ENCODE results near the gene GRN. TPM values are rescaled to one million over a fixed set of nuclear protein-coding genes. Genes with fewer than 3 reads are reported as not detected.

GRN gene
- total RNA-seq, 6 donors from 2014 or later = 439 to 1,887 (median 1,220) TPM

- Histone ChIP-seq H3K9me3 (no peaks in the 10 kb centered on the region), H3K4me3 (no peak overlapping the region), H3K27me3 (no peaks in the 10 kb centered on the region), H3K36me3 (no peaks in the 10 kb centered on the region), H3K27ac (no peak overlapping the region), H3K4me1 (peaks cover 8 to 27% (median 19%) of the 10 kb centered on the region in 4 donors)
- ATAC-seq (ENCODE audit: low FRiP score in 2 of 2) (peak in 1 of 2 donors; percentile 40), DNase-seq (peak in 1 of 2 donors; percentile 80)
- peak; percentile 57 to 86 (median 72) for TF ChIP-seq CTCF (IDR thresholded peaks at IDR 0.05)
- no peak for TF ChIP-seq EP300 (IDR thresholded peaks at IDR 0.05)
- TF ChIP-seq POLR2AphosphoS5 (IDR thresholded peaks at IDR 0.05) = no peak
- 0 to 2% methylated on average over 7 of the region's 7 CpGs for WGBS, 2 donors
Measured at GRCh38 chr17:44331249-44331760, 13.8 kb upstream of the GRN start.

GRCh38 chr17:44333371-44333770, 11.7 kb upstream of the GRN start:
- H3K27ac ChIP-seq = peak overlapping the region; percentile 22 to 74 (median 62)
- peak in 1 of 2 donors; percentile 85 for DNase-seq

GRCh38 chr17:44334315-44334714, 10.8 kb upstream of the GRN start:
- H3K4me3 ChIP-seq = no peak overlapping the region
- DNase-seq (no peak), ATAC-seq (ENCODE audit: low FRiP score in 2 of 2) (peak in 1 of 2 donors; percentile 30)
- H3K27ac ChIP-seq = peak overlapping the region in 3 of 4 donors; percentile 53 to 74 (median 70)
- H3K36me3 ChIP-seq = no peaks in the 10 kb centered on the region
- peaks cover 0 to 20% (median 15%) of the 10 kb centered on the region in 4 donors for H3K4me1 ChIP-seq
- no peaks in the 10 kb centered on the region for H3K9me3 ChIP-seq
- WGBS, 2 donors = 34 to 41% methylated on average over 2 of the region's 2 CpGs
- no peak for TF ChIP-seq POLR2AphosphoS5 (IDR thresholded peaks at IDR 0.05)
- H3K27me3 ChIP-seq = no peaks in the 10 kb centered on the region

More at GRCh38 chr17:44333371-44333770, 11.7 kb upstream of the GRN start:
- H3K9me3 ChIP-seq = no peaks in the 10 kb centered on the region
- peak; percentile 57 to 73 for ATAC-seq (ENCODE audit: low FRiP score in 2 of 2)
- H3K36me3 ChIP-seq = no peaks in the 10 kb centered on the region
- peaks cover 0 to 20% (median 15%) of the 10 kb centered on the region in 4 donors for H3K4me1 ChIP-seq
- WGBS, 2 donors = 54 to 57% methylated on average over 5 of the region's 5 CpGs
- H3K4me3 ChIP-seq = no peak overlapping the region
- no peak for TF ChIP-seq EP300 (IDR thresholded peaks at IDR 0.05)
- TF ChIP-seq CTCF (IDR thresholded peaks at IDR 0.05) = no peak
- TF ChIP-seq POLR2A (IDR thresholded peaks at IDR 0.05) = no peak
- TF ChIP-seq POLR2AphosphoS5 (IDR thresholded peaks at IDR 0.05) = no peak
- H3K27me3 ChIP-seq = no peaks in the 10 kb centered on the region

- Histone ChIP-seq H3K9me3 (no peaks in the 10 kb centered on the region), H3K36me3 (no peaks in the 10 kb centered on the region), H3K4me3 (no peak overlapping the region), H3K27ac (peak overlapping the region in 3 of 4 donors; percentile 53 to 74 (median 70)), H3K4me1 (peaks cover 0 to 20% (median 15%) of the 10 kb centered on the region in 4 donors), H3K27me3 (no peaks in the 10 kb centered on the region)
- peak in 1 of 2 donors; percentile 55 for ATAC-seq (ENCODE audit: low FRiP score in 2 of 2)
- 35 to 50% methylated on average over 2 to 3 of the region's 3 CpGs for WGBS, 2 donors
- TF ChIP-seq POLR2AphosphoS5 (IDR thresholded peaks at IDR 0.05) (no peak), CTCF (IDR thresholded peaks at IDR 0.05) (no peak), EP300 (IDR thresholded peaks at IDR 0.05) (no peak), POLR2A (IDR thresholded peaks at IDR 0.05) (no peak)
- DNase-seq = no peak
Measured at GRCh38 chr17:44334727-44335126, 10.4 kb upstream of the GRN start.

- peak in 1 of 2 donors; percentile 45 for DNase-seq
- ATAC-seq (ENCODE audit: low FRiP score in 2 of 2) = peak in 1 of 2 donors; percentile 32
Measured at GRCh38 chr17:44335564-44335963, 9.5 kb upstream of the GRN start.

More at GRCh38 chr17:44335564-44335963, 9.5 kb upstream of the GRN start:
- H3K4me3 ChIP-seq = no peak overlapping the region
- H3K36me3 ChIP-seq = no peaks in the 10 kb centered on the region
- TF ChIP-seq CTCF (IDR thresholded peaks at IDR 0.05) (no peak), EP300 (IDR thresholded peaks at IDR 0.05) (no peak), POLR2AphosphoS5 (IDR thresholded peaks at IDR 0.05) (no peak), POLR2A (IDR thresholded peaks at IDR 0.05) (no peak)
- peaks cover 0 to 20% (median 15%) of the 10 kb centered on the region in 4 donors for H3K4me1 ChIP-seq
- H3K27ac ChIP-seq = peak overlapping the region in 1 of 4 donors; percentile 70
- 71 to 92% methylated on average over 3 of the region's 3 CpGs for WGBS, 2 donors
- no peaks in the 10 kb centered on the region for H3K27me3 ChIP-seq
- H3K9me3 ChIP-seq = no peaks in the 10 kb centered on the region
